Type B pancreatic cell (in vitro differentiated cells): ENCODE data around the gene CTNNA3. TPM values are rescaled to one million over a fixed set of nuclear protein-coding genes. Genes with fewer than 3 reads are reported as not detected.

Source experiments
- DNase-seq: peaks from one replicate; pipeline ENCODE4 v3.0.0; 2021; ENCODE audit warnings: mixed read lengths; ENCODE audit not compliant: unreplicated experiment; ENCODE audit errors: extremely low spot score
- H3K27ac Mint-ChIP-seq: 2 replicates; pipeline ENCODE4 v1.8.0; 2021; ENCODE audit warnings: mild to moderate bottlenecking, mixed read lengths
- H3K27me3 Mint-ChIP-seq: 2 replicates; pipeline ENCODE4 v1.8.0; 2021; ENCODE audit warnings: mixed read lengths
- H3K36me3 Mint-ChIP-seq: 2 replicates; pipeline ENCODE4 v1.8.0; 2021; ENCODE audit warnings: mixed read lengths
- H3K4me1 Mint-ChIP-seq: one replicate; pipeline ENCODE4 v1.8.0; 2021; ENCODE audit warnings: mixed read lengths; ENCODE audit not compliant: unreplicated experiment
- H3K4me3 Mint-ChIP-seq: 2 replicates; pipeline ENCODE4 v1.8.0; 2021; ENCODE audit warnings: mild to moderate bottlenecking, mixed read lengths
- H3K9me3 Mint-ChIP-seq: 2 replicates; pipeline ENCODE4 v1.8.0; 2021; ENCODE audit warnings: mixed read lengths
- CTCF ChIP-seq: fragments of 200-600 bp; sonication (generic); conservative IDR thresholded peaks from 2 replicates; pipeline ENCODE4 v1.5.0; 2021; ENCODE audit warnings: antibody characterized with exemption, mild to moderate bottlenecking
- total RNA-seq: library from RNA; stranded (reverse); gene quantifications from 2 replicates; pipeline ENCODE4 v1.2.1, GENCODE V29; 2021; ENCODE audit warnings: low replicate concordance

The CTNNA3 gene
- total RNA-seq, 1 donor from 2014 or later: 2.6 TPM

- Mint-ChIP-seq H3K27me3 (no peaks in the 10 kb centered on the region), H3K4me3 (no peak overlapping the region), H3K4me1 (peaks cover 6% of the 10 kb centered on the region), H3K9me3 (no peaks in the 10 kb centered on the region), H3K36me3 (no peaks in the 10 kb centered on the region), H3K27ac (no peak overlapping the region)
- DNase-seq: no peak
- no peak for TF ChIP-seq CTCF
Observed at GRCh38 chr10:66819691-66820090, 876.3 kb downstream of the CTNNA3 start.

- no peaks in the 10 kb centered on the region for H3K9me3 Mint-ChIP-seq
- DNase-seq: no peak
- H3K27me3 Mint-ChIP-seq: no peaks in the 10 kb centered on the region
- no peaks in the 10 kb centered on the region for H3K4me1 Mint-ChIP-seq
- no peak overlapping the region for H3K27ac Mint-ChIP-seq
- H3K4me3 Mint-ChIP-seq: no peak overlapping the region
- TF ChIP-seq CTCF: no peak
- H3K36me3 Mint-ChIP-seq: no peaks in the 10 kb centered on the region
Observed at GRCh38 chr10:66813122-66813521, 882.9 kb downstream of the CTNNA3 start.

GRCh38 chr10:66811211-66811610, 884.8 kb downstream of the CTNNA3 start:
- H3K4me1 Mint-ChIP-seq: no peaks in the 10 kb centered on the region
- no peaks in the 10 kb centered on the region for H3K27me3 Mint-ChIP-seq
- H3K9me3 Mint-ChIP-seq: no peaks in the 10 kb centered on the region
- no peak overlapping the region for H3K27ac Mint-ChIP-seq
- TF ChIP-seq CTCF: no peak
- H3K4me3 Mint-ChIP-seq: no peak overlapping the region
- DNase-seq: no peak
- H3K36me3 Mint-ChIP-seq: no peaks in the 10 kb centered on the region

GRCh38 chr10:66809402-66809801, 886.6 kb downstream of the CTNNA3 start:
- Mint-ChIP-seq H3K27me3 (no peaks in the 10 kb centered on the region), H3K4me3 (no peak overlapping the region), H3K27ac (no peak overlapping the region)

GRCh38 chr10:66805612-66806011, 890.4 kb downstream of the CTNNA3 start:
- TF ChIP-seq CTCF: no peak
- no peaks in the 10 kb centered on the region for H3K4me1 Mint-ChIP-seq
- no peaks in the 10 kb centered on the region for H3K9me3 Mint-ChIP-seq
- no peak for DNase-seq
- H3K36me3 Mint-ChIP-seq: no peaks in the 10 kb centered on the region
- H3K27me3 Mint-ChIP-seq: no peaks in the 10 kb centered on the region
- no peak overlapping the region for H3K4me3 Mint-ChIP-seq
- no peak overlapping the region for H3K27ac Mint-ChIP-seq

More at GRCh38 chr10:66809402-66809801, 886.6 kb downstream of the CTNNA3 start:
- no peak for DNase-seq
- no peaks in the 10 kb centered on the region for H3K36me3 Mint-ChIP-seq
- no peaks in the 10 kb centered on the region for H3K4me1 Mint-ChIP-seq
- TF ChIP-seq CTCF: no peak
- no peaks in the 10 kb centered on the region for H3K9me3 Mint-ChIP-seq

GRCh38 chr10:66804962-66805361, 891.0 kb downstream of the CTNNA3 start:
- TF ChIP-seq CTCF: no peak
- Mint-ChIP-seq H3K36me3 (no peaks in the 10 kb centered on the region), H3K4me1 (no peaks in the 10 kb centered on the region), H3K27me3 (no peaks in the 10 kb centered on the region), H3K9me3 (no peaks in the 10 kb centered on the region), H3K4me3 (no peak overlapping the region), H3K27ac (no peak overlapping the region)
- no peak for DNase-seq
